ENCODE data around the gene PHC3.
"Not testable (repeated sequence)": the region's sequence is repeated elsewhere in the genome, so short reads cannot be mapped to it uniquely, and the experiment has no call there.

PHC3 gene

DNA sequence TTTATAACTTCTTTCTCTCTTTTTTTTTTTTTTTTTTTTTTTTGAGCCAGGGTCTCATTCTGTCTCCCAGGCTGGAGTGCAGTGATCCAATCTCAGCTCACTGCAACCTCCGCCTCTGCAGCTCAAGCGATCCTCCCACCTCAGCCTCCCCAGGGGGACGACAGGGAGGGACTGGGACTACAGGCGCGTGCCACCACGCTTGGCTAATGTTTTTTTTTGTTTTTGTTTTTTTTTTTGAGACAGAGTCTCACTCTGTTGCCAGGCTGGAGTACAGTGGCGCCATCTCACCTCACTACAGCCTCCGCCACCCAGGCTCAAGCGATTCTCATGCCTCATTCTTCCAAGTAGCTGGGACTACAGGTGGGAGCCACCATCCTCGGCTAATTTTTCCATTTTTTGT is 23.0 kb upstream of the PHC3 start:
- Mint-ChIP-seq H3K4me3 (no peak overlapping the region), H3K4me1 (ENCODE audit: low read depth) (peaks cover 2% of the 10 kb centered on the region), H3K36me3 (peaks cover 2% of the 10 kb centered on the region), H3K9me3 (ENCODE audit: low read depth) (no peaks in the 10 kb centered on the region), H3K27me3 (peaks cover 8% of the 10 kb centered on the region), H3K27ac (no peak overlapping the region)

DNA sequence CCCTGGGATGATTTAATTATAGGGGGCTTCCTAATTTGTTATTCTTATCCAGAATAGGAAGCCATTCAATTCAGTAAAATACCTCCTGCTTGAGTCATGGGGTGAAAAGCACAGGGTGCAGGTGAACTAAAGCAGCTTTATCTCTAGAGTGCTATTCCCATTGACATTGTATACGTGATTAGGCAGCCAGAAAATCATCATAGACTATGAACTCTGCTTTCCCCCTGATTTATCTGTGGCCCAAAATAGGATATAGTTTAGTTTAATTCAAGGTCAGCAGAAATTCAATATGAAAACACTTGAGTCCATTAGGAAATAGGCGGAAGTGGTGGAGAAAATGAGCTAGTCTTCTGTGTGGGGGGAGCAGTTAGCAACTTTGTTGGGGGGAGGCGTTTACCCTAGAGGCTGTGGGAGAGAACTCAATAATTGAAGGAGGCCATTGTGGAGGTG is 22.5 kb upstream of the PHC3 start:
- peaks cover 2% of the 10 kb centered on the region for H3K4me1 Mint-ChIP-seq (ENCODE audit: low read depth)
- H3K36me3 Mint-ChIP-seq, result peaks cover 2% of the 10 kb centered on the region
- no peak overlapping the region for H3K4me3 Mint-ChIP-seq
- peaks cover 8% of the 10 kb centered on the region for H3K27me3 Mint-ChIP-seq
- no peaks in the 10 kb centered on the region for H3K9me3 Mint-ChIP-seq (ENCODE audit: low read depth)
- no peak overlapping the region for H3K27ac Mint-ChIP-seq

- Mint-ChIP-seq H3K4me1 (ENCODE audit: low read depth) (peaks cover 2% of the 10 kb centered on the region), H3K27ac (no peak overlapping the region), H3K36me3 (peaks cover 2% of the 10 kb centered on the region), H3K27me3 (peaks cover 4% of the 10 kb centered on the region), H3K4me3 (no peak overlapping the region), H3K9me3 (ENCODE audit: low read depth) (no peaks in the 10 kb centered on the region)
These were observed 21.9 kb upstream of the PHC3 start for GRCh38 chr3:170203457-170203856.

DNA sequence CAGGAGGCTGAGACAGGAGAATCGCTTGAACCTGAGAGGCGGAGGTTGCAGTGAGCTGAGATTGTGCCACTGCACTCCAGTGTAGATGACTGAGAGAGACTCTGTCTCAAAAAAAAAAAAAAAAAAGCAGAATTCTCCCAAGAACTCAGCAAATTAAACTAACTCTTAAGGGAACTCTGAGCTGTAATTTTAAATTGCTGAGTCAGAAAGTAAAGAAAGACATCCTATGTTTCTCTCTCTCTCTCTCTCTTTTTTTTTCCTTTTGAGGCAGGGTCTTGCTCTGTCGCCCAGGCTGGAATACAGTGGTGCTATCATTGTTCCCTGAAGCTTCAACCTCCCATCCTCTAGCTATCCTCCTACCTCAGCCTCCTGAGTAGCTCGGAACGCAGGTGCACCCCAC is 20.0 kb upstream of the PHC3 start:
- Mint-ChIP-seq H3K9me3 (ENCODE audit: low read depth) (no peaks in the 10 kb centered on the region), H3K36me3 (peaks cover 2% of the 10 kb centered on the region), H3K4me1 (ENCODE audit: low read depth) (peaks cover 2% of the 10 kb centered on the region), H3K27me3 (peaks cover 6% of the 10 kb centered on the region), H3K4me3 (no peak overlapping the region), H3K27ac (no peak overlapping the region)

DNA sequence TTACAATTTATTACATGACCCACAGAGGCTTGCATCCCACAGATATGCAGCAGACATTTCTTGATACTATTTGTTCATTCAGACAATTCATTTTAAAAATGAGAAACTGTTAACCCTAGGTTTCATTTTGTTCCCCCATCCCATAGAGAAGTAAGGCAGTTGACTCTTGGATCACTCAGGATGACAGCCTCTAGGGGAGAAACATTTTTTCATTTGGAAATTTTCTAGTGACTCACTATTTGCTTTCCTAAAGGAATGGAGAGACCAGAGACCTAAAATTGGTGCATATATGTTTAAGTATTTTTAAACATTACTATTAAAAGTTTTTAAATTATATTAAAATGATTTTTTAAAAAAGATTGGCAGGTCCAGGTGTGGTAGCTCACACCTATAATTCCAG is 19.5 kb upstream of the PHC3 start:
- Mint-ChIP-seq H3K36me3 (no peaks in the 10 kb centered on the region), H3K9me3 (ENCODE audit: low read depth) (no peaks in the 10 kb centered on the region), H3K4me1 (ENCODE audit: low read depth) (peaks cover 2% of the 10 kb centered on the region), H3K27ac (no peak overlapping the region), H3K27me3 (peaks cover 6% of the 10 kb centered on the region), H3K4me3 (no peak overlapping the region)

DNA sequence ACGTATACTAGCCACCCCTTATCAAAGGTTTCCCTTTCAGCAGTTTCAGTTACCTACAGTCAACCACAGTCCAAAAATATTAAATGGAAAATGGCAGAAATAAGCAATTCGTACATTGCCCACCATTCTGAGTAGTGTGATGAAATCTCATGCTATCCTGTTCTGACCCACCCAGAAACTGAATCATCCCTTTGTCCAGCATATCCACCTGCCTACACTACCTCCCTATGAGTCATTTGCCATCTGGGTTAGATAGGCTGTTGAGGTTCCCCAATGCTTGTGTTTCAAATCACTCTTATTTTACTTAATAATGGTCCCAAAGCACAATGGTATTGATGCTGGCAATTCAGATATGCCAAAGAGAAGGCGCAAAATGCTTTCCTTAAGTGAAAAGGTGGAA is 15.3 kb upstream of the PHC3 start:
- no peaks in the 10 kb centered on the region for H3K9me3 Mint-ChIP-seq (ENCODE audit: low read depth)
- peaks cover 2% of the 10 kb centered on the region for H3K4me1 Mint-ChIP-seq (ENCODE audit: low read depth)
- no peak overlapping the region for H3K27ac Mint-ChIP-seq
- no peaks in the 10 kb centered on the region for H3K36me3 Mint-ChIP-seq
- H3K27me3 Mint-ChIP-seq, result peaks cover 2% of the 10 kb centered on the region
- no peak overlapping the region for H3K4me3 Mint-ChIP-seq

- not testable (repeated sequence) for H3K36me3 Mint-ChIP-seq; H3K9me3 Mint-ChIP-seq (ENCODE audit: low read depth); H3K27ac Mint-ChIP-seq; H3K4me3 Mint-ChIP-seq; H3K27me3 Mint-ChIP-seq; H3K4me1 Mint-ChIP-seq (ENCODE audit: low read depth)
These were observed 14.2 kb upstream of the PHC3 start for GRCh38 chr3:170195759-170196158.

DNA sequence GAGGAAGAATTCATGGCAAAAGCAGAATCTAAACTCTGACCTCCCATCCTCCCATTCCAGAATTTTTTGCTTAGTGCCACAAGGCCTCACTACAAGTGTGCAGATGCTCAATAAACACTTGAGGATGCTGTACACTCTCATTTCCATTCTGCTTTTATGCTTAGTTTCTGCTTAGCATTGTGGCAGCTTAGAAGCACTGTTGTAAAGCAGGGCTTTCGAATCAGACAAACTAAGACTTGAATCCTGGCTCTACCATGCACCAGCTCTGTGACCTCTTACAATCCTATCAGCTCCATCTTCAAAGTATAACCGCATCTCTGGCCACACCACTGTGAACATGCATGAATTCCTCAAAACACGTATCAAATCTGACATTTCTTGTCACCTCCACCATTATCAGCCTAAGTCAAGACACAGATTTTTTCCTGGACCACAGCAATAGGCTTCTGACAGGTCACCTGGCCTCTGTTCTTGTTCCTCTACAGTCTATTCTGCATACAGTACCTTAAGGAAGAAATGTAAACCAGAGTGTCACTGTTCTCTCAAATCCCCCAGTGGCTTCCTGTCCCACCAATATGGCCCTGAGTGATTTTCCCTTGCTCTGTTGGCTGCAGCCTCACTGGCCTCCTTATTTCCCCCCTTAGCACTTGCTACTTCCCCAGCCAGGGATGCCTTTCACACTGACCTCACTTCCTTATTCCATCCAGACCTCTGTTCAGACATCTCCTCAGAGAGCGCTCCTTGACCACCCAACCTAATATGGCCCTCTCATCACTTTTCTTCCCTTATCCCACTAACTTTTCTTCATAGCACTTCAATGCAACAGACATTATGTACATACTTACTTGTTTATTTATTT is 8.1 kb upstream of the PHC3 start:
- Mint-ChIP-seq H3K36me3 (no peaks in the 10 kb centered on the region), H3K27me3 (no peaks in the 10 kb centered on the region), H3K4me1 (ENCODE audit: low read depth) (peaks cover 12% of the 10 kb centered on the region), H3K27ac (no peak overlapping the region), H3K9me3 (ENCODE audit: low read depth) (no peaks in the 10 kb centered on the region), H3K4me3 (no peak overlapping the region)

GRCh38 chr3:170180079-170180907 is 1.2 kb downstream of the PHC3 start:
- H3K27me3 Mint-ChIP-seq, result no peaks in the 10 kb centered on the region

GRCh38 chr3:170179432-170179831 is 2.1 kb downstream of the PHC3 start:
- peak overlapping the region; percentile 99 for H3K27ac Mint-ChIP-seq
- peaks cover 47% of the 10 kb centered on the region for H3K4me1 Mint-ChIP-seq (ENCODE audit: low read depth)
- no peaks in the 10 kb centered on the region for H3K9me3 Mint-ChIP-seq (ENCODE audit: low read depth)
- H3K36me3 Mint-ChIP-seq, result peaks cover 11% of the 10 kb centered on the region
- H3K27me3 Mint-ChIP-seq, result no peaks in the 10 kb centered on the region
- H3K4me3 Mint-ChIP-seq, result peak overlapping the region; percentile 99

More at GRCh38 chr3:170180079-170180907, 1.2 kb downstream of the PHC3 start:
- H3K27ac Mint-ChIP-seq, result peak overlapping the region; percentile 99
- no peaks in the 10 kb centered on the region for H3K9me3 Mint-ChIP-seq (ENCODE audit: low read depth)
- peaks cover 11% of the 10 kb centered on the region for H3K36me3 Mint-ChIP-seq
- H3K4me1 Mint-ChIP-seq (ENCODE audit: low read depth), result peaks cover 40% of the 10 kb centered on the region
- H3K4me3 Mint-ChIP-seq, result peak overlapping the region; percentile 99

DNA sequence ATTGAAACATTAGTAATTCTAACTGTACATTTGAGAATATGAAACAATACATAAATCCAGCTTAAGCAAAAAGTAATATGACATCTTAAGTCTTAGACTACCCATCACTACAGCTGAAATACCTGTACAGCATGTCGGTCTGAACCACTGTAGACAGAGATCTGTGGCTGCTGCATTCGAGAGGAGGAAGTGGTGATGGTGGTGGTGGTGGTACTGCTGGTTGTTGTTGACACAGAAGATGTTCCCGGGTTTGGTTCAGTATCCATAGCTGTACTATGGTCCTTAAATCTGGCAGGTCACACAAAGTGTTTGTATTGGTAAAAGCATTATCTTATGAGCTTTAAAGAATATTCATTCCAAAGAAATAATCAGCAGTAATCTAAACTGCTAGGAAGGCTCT is 2.9 kb downstream of the PHC3 start:
- H3K4me1 Mint-ChIP-seq (ENCODE audit: low read depth), result peaks cover 50% of the 10 kb centered on the region
- H3K4me3 Mint-ChIP-seq, result peak overlapping the region; percentile 99
- H3K36me3 Mint-ChIP-seq, result peaks cover 11% of the 10 kb centered on the region

DNA sequence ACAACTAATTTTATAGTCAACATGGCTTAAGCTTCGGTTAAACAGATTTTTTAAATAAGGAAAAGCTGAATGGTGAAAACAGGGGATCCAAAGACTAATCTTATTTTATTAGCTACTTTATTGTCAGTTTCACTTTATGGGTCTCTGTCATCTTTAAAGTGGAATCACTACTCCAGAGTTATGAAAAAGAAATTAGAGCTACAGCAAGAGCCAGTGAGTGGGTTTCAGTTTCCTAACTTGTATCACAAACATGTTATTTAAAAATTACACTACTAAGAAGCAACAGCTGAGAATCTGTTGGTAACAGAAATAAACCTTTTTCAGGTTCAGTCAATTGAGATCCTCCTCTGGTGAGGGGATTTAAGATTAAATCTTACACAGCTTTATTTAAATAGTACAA is 10.0 kb downstream of the PHC3 start:
- Mint-ChIP-seq H3K4me1 (ENCODE audit: low read depth) (peaks cover 60% of the 10 kb centered on the region), H3K4me3 (peak overlapping the region; percentile 76), H3K9me3 (ENCODE audit: low read depth) (no peaks in the 10 kb centered on the region), H3K36me3 (peaks cover 13% of the 10 kb centered on the region), H3K27me3 (no peaks in the 10 kb centered on the region), H3K27ac (peak overlapping the region; percentile 90)

More for the DNA sequence above, 2.9 kb downstream of the PHC3 start:
- peak overlapping the region; percentile 79 for H3K27ac Mint-ChIP-seq
- H3K27me3 Mint-ChIP-seq, result no peaks in the 10 kb centered on the region
- H3K9me3 Mint-ChIP-seq (ENCODE audit: low read depth), result no peaks in the 10 kb centered on the region

GRCh38 chr3:170164717-170165116 is 16.8 kb downstream of the PHC3 start:
- Mint-ChIP-seq H3K27me3 (no peaks in the 10 kb centered on the region), H3K36me3 (peaks cover 31% of the 10 kb centered on the region), H3K9me3 (ENCODE audit: low read depth) (peaks cover 5% of the 10 kb centered on the region), H3K4me3 (no peak overlapping the region), H3K4me1 (ENCODE audit: low read depth) (peaks cover 62% of the 10 kb centered on the region), H3K27ac (peak overlapping the region; percentile 36)

GRCh38 chr3:170163956-170164645 is 17.4 kb downstream of the PHC3 start:
- peak overlapping the region; percentile 64 for H3K27ac Mint-ChIP-seq
- H3K4me1 Mint-ChIP-seq (ENCODE audit: low read depth), result peaks cover 62% of the 10 kb centered on the region
- peaks cover 31% of the 10 kb centered on the region for H3K36me3 Mint-ChIP-seq
- H3K4me3 Mint-ChIP-seq, result no peak overlapping the region
- H3K27me3 Mint-ChIP-seq, result no peaks in the 10 kb centered on the region
- H3K9me3 Mint-ChIP-seq (ENCODE audit: low read depth), result peaks cover 5% of the 10 kb centered on the region

- Mint-ChIP-seq H3K4me3 (peak overlapping the region; percentile 28), H3K27ac (peak overlapping the region; percentile 83), H3K9me3 (ENCODE audit: low read depth) (peaks cover 5% of the 10 kb centered on the region), H3K27me3 (no peaks in the 10 kb centered on the region), H3K4me1 (ENCODE audit: low read depth) (peaks cover 59% of the 10 kb centered on the region), H3K36me3 (peaks cover 30% of the 10 kb centered on the region)
These were observed 18.9 kb downstream of the PHC3 start for GRCh38 chr3:170162630-170163029.

Measured in activated naive CD8-positive, alpha-beta T cell (primary cell).